ENCODE data around the gene CFAP299.

CFAP299 gene

GRCh38 chr4:80852061-80852460 is 516.5 kb downstream of the CFAP299 start:
- WGBS, 2 experiments (ENCODE audit: insufficient coverage in 2 of 2): 86% methylated on average over 1 of the region's 2 CpGs; no CpG with 5 or more reads in 1 of the 2 experiments
- Histone ChIP-seq H3K9me3 (ENCODE audit: control insufficient read depth, low read length) (no peaks in the 10 kb centered on the region), H3K4me3 (ENCODE audit: extremely low read depth, insufficient read depth, low read length, poor library complexity, severe bottlenecking) (no peak overlapping the region), H3K4me1 (ENCODE audit: control insufficient read depth, insufficient read depth, low read length, poor library complexity, severe bottlenecking) (no peaks in the 10 kb centered on the region), H3K36me3 (ENCODE audit: control insufficient read depth, insufficient read depth, low read length) (no peaks in the 10 kb centered on the region), H3K27ac (ENCODE audit: low read depth, low read length, severe bottlenecking) (no peak overlapping the region)

- Histone ChIP-seq H3K4me1 (ENCODE audit: control insufficient read depth, insufficient read depth, low read length, poor library complexity, severe bottlenecking) (no peaks in the 10 kb centered on the region), H3K9me3 (ENCODE audit: control insufficient read depth, low read length) (no peaks in the 10 kb centered on the region), H3K36me3 (ENCODE audit: control insufficient read depth, insufficient read depth, low read length) (no peaks in the 10 kb centered on the region), H3K27ac (ENCODE audit: low read depth, low read length, severe bottlenecking) (no peak overlapping the region), H3K4me3 (ENCODE audit: extremely low read depth, insufficient read depth, low read length, poor library complexity, severe bottlenecking) (no peak overlapping the region)
- 100% methylated on average over 1 of the region's 1 CpG; no CpG with 5 or more reads in 1 of the 2 experiments for WGBS, 2 experiments (ENCODE audit: insufficient coverage in 2 of 2)
Measured at GRCh38 chr4:80873571-80873970, 538.0 kb downstream of the CFAP299 start.

GRCh38 chr4:80874979-80875378 is 539.4 kb downstream of the CFAP299 start:
- 100% methylated on average over 1 of the region's 2 CpGs; no CpG with 5 or more reads in 1 of the 2 experiments for WGBS, 2 experiments (ENCODE audit: insufficient coverage in 2 of 2)
- Histone ChIP-seq H3K4me1 (ENCODE audit: control insufficient read depth, insufficient read depth, low read length, poor library complexity, severe bottlenecking) (no peaks in the 10 kb centered on the region), H3K27ac (ENCODE audit: low read depth, low read length, severe bottlenecking) (no peak overlapping the region), H3K36me3 (ENCODE audit: control insufficient read depth, insufficient read depth, low read length) (no peaks in the 10 kb centered on the region), H3K4me3 (ENCODE audit: extremely low read depth, insufficient read depth, low read length, poor library complexity, severe bottlenecking) (no peak overlapping the region), H3K9me3 (ENCODE audit: control insufficient read depth, low read length) (no peaks in the 10 kb centered on the region)

- H3K4me3 ChIP-seq (ENCODE audit: extremely low read depth, insufficient read depth, low read length, poor library complexity, severe bottlenecking): no peak overlapping the region
- H3K36me3 ChIP-seq (ENCODE audit: control insufficient read depth, insufficient read depth, low read length): no peaks in the 10 kb centered on the region
- H3K4me1 ChIP-seq (ENCODE audit: control insufficient read depth, insufficient read depth, low read length, poor library complexity, severe bottlenecking): no peaks in the 10 kb centered on the region
- H3K27ac ChIP-seq (ENCODE audit: low read depth, low read length, severe bottlenecking): no peak overlapping the region
- H3K9me3 ChIP-seq (ENCODE audit: control insufficient read depth, low read length): no peaks in the 10 kb centered on the region
- WGBS, 2 experiments (ENCODE audit: insufficient coverage in 2 of 2): 80% methylated on average over 2 of the region's 3 CpGs; no CpG with 5 or more reads in 1 of the 2 experiments
Measured at GRCh38 chr4:80875642-80876041, 540.1 kb downstream of the CFAP299 start.

- Histone ChIP-seq H3K27ac (ENCODE audit: low read depth, low read length, severe bottlenecking) (no peak overlapping the region), H3K9me3 (ENCODE audit: control insufficient read depth, low read length) (no peaks in the 10 kb centered on the region), H3K4me3 (ENCODE audit: extremely low read depth, insufficient read depth, low read length, poor library complexity, severe bottlenecking) (no peak overlapping the region), H3K36me3 (ENCODE audit: control insufficient read depth, insufficient read depth, low read length) (no peaks in the 10 kb centered on the region), H3K4me1 (ENCODE audit: control insufficient read depth, insufficient read depth, low read length, poor library complexity, severe bottlenecking) (no peaks in the 10 kb centered on the region)
Measured at GRCh38 chr4:80876810-80877209, 541.3 kb downstream of the CFAP299 start.

GRCh38 chr4:80878218-80878617 is 542.7 kb downstream of the CFAP299 start:
- H3K9me3 ChIP-seq (ENCODE audit: control insufficient read depth, low read length): no peaks in the 10 kb centered on the region
- H3K4me1 ChIP-seq (ENCODE audit: control insufficient read depth, insufficient read depth, low read length, poor library complexity, severe bottlenecking): no peaks in the 10 kb centered on the region
- no peak overlapping the region for H3K27ac ChIP-seq (ENCODE audit: low read depth, low read length, severe bottlenecking)
- no peaks in the 10 kb centered on the region for H3K36me3 ChIP-seq (ENCODE audit: control insufficient read depth, insufficient read depth, low read length)
- no peak overlapping the region for H3K4me3 ChIP-seq (ENCODE audit: extremely low read depth, insufficient read depth, low read length, poor library complexity, severe bottlenecking)
- no CpG with 5 or more reads among the region's 1 CpG for WGBS, 2 experiments (ENCODE audit: insufficient coverage in 2 of 2)

- H3K36me3 ChIP-seq (ENCODE audit: control insufficient read depth, insufficient read depth, low read length): no peaks in the 10 kb centered on the region
- WGBS, 2 experiments (ENCODE audit: insufficient coverage in 2 of 2): 75 to 80% methylated on average over 3 to 4 of the region's 5 CpGs
- H3K4me1 ChIP-seq (ENCODE audit: control insufficient read depth, insufficient read depth, low read length, poor library complexity, severe bottlenecking): no peaks in the 10 kb centered on the region
- no peak overlapping the region for H3K4me3 ChIP-seq (ENCODE audit: extremely low read depth, insufficient read depth, low read length, poor library complexity, severe bottlenecking)
- H3K27ac ChIP-seq (ENCODE audit: low read depth, low read length, severe bottlenecking): no peak overlapping the region
- H3K9me3 ChIP-seq (ENCODE audit: control insufficient read depth, low read length): no peaks in the 10 kb centered on the region
Measured at GRCh38 chr4:80897537-80898303, 562.2 kb downstream of the CFAP299 start.

- Histone ChIP-seq H3K9me3 (ENCODE audit: control insufficient read depth, low read length) (peaks cover 5% of the 10 kb centered on the region), H3K4me3 (ENCODE audit: extremely low read depth, insufficient read depth, low read length, poor library complexity, severe bottlenecking) (no peak overlapping the region), H3K36me3 (ENCODE audit: control insufficient read depth, insufficient read depth, low read length) (no peaks in the 10 kb centered on the region), H3K4me1 (ENCODE audit: control insufficient read depth, insufficient read depth, low read length, poor library complexity, severe bottlenecking) (no peaks in the 10 kb centered on the region), H3K27ac (ENCODE audit: low read depth, low read length, severe bottlenecking) (no peak overlapping the region)
- no CpG with 5 or more reads among the region's 2 CpGs for WGBS, 2 experiments (ENCODE audit: insufficient coverage in 2 of 2)
Measured at GRCh38 chr4:80900908-80901307, 565.4 kb downstream of the CFAP299 start.

GRCh38 chr4:80903020-80903419 is 567.5 kb downstream of the CFAP299 start:
- Histone ChIP-seq H3K4me3 (ENCODE audit: extremely low read depth, insufficient read depth, low read length, poor library complexity, severe bottlenecking) (no peak overlapping the region), H3K36me3 (ENCODE audit: control insufficient read depth, insufficient read depth, low read length) (no peaks in the 10 kb centered on the region), H3K27ac (ENCODE audit: low read depth, low read length, severe bottlenecking) (no peak overlapping the region)

GRCh38 chr4:80909938-80910337 is 574.4 kb downstream of the CFAP299 start:
- Histone ChIP-seq H3K9me3 (ENCODE audit: control insufficient read depth, low read length) (peaks cover 6% of the 10 kb centered on the region), H3K4me3 (ENCODE audit: extremely low read depth, insufficient read depth, low read length, poor library complexity, severe bottlenecking) (no peak overlapping the region), H3K36me3 (ENCODE audit: control insufficient read depth, insufficient read depth, low read length) (no peaks in the 10 kb centered on the region), H3K4me1 (ENCODE audit: control insufficient read depth, insufficient read depth, low read length, poor library complexity, severe bottlenecking) (no peaks in the 10 kb centered on the region), H3K27ac (ENCODE audit: low read depth, low read length, severe bottlenecking) (no peak overlapping the region)
- no CpG with 5 or more reads among the region's 1 CpG for WGBS, 2 experiments (ENCODE audit: insufficient coverage in 2 of 2)

More at GRCh38 chr4:80903020-80903419, 567.5 kb downstream of the CFAP299 start:
- H3K4me1 ChIP-seq (ENCODE audit: control insufficient read depth, insufficient read depth, low read length, poor library complexity, severe bottlenecking): no peaks in the 10 kb centered on the region
- peaks cover 6% of the 10 kb centered on the region for H3K9me3 ChIP-seq (ENCODE audit: control insufficient read depth, low read length)

- no peak overlapping the region for H3K4me3 ChIP-seq (ENCODE audit: extremely low read depth, insufficient read depth, low read length, poor library complexity, severe bottlenecking)
- no peaks in the 10 kb centered on the region for H3K4me1 ChIP-seq (ENCODE audit: control insufficient read depth, insufficient read depth, low read length, poor library complexity, severe bottlenecking)
- no peak overlapping the region for H3K27ac ChIP-seq (ENCODE audit: low read depth, low read length, severe bottlenecking)
- no peaks in the 10 kb centered on the region for H3K36me3 ChIP-seq (ENCODE audit: control insufficient read depth, insufficient read depth, low read length)
- H3K9me3 ChIP-seq (ENCODE audit: control insufficient read depth, low read length): no peaks in the 10 kb centered on the region
Measured at GRCh38 chr4:80911458-80911857, 575.9 kb downstream of the CFAP299 start.
